ENCODE results near the gene KCTD21. TPM values are rescaled to one million over a fixed set of nuclear protein-coding genes. Genes with fewer than 3 reads are reported as not detected.
"Not testable (repeated sequence)": the region's sequence is repeated elsewhere in the genome, so short reads cannot be mapped to it uniquely, and the experiment has no call there.

The KCTD21 gene
- total and polyA plus RNA-seq, 8 donors: 8.4 to 12.0 (median 9.2) TPM

DNA sequence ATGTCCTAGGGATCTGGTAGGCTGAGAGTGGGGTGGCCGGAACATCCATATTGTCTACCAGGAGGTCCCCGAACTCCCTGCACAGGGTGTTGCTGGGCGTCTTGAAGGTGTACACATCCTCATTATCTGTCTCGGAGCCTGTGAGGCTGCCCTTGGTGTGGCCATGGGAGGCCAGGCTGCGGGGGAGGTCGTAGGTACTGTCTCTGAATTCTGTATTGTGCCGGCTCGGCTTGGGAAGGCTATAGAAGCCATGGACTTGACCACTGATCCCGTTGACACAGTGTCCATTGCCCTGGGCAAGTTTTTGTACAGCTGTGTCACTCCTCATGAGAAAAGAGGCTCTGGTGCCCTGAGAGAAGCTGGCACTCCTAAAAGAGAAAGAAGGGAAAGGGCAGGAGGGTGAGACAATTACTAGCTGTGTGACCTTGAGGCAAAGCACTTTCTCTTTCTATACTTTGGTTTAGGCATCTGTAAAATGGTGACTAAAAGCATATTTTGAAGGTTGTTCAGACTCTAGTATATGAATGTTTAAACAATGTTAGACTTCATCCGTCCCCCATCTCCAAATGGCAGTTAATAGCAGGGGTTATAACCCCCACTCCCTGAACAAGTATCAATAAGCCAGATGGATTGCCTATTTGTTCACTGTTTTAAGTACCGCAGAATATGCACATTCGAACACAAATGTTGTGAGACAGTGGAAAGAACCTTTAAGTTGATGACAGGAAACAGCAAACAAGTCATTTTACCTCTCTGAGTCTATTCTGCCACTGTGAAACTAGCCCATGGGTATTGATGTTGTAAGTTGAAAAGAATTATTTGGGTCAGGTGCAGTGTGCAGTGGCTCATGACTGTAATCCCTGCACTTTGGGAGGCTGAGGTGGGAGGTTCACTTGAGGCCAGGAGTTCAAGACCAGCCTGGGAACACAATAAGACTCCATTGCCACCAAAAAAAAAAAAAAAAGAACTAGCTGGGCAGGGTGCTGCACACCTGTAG is 38.6 kb upstream of the KCTD21 start:
- no peak for ATAC-seq
- H3K4me3 ChIP-seq: no peak overlapping the region
- H3K4me1 ChIP-seq: peaks cover 0 to 26% of the 10 kb centered on the region in 2 donors
- no peak for DNase-seq
- no peak overlapping the region for H3K27ac ChIP-seq
- H3K9me3 ChIP-seq: no peaks in the 10 kb centered on the region
- no peak for TF ChIP-seq CTCF (IDR thresholded peaks at IDR 0.05)
- H3K36me3 ChIP-seq: peaks cover 0 to 51% of the 10 kb centered on the region in 2 donors
- H3K27me3 ChIP-seq: no peaks in the 10 kb centered on the region
- intact Hi-C loops (cut with DNase I): loop anchor here in 1 of 2 donors (10.0 kb wide), 2 partner anchors 188 to 338 kb away; partner anchors contain the start of gene GAB2

DNA sequence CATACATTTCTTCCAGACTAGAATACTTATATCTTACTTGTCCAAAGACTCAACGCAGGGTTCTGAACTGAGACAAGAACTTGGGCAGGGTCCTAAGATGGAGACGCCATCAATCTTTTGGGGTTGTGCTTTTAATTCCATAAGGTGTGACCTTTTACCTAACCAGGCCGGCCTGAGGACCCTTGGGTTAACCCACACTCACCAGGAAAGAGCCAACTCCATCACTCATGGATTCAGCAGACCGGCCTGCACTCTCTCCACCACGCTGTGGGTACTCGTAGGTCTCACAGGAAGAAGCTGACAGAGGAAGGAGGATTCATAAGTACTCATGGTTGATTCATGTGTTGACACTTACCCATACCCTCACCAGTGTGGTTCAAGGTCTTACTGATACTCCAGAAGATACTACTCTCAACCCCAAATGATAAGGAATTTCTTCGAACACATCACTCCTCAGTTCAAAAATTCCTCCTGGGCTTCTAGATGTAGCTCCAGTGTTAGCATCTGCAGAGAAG is 36.5 kb upstream of the KCTD21 start:
- no peak for TF ChIP-seq CTCF (IDR thresholded peaks at IDR 0.05)
- no peak overlapping the region for H3K4me3 ChIP-seq
- ATAC-seq (no peak), DNase-seq (no peak)
- no peak overlapping the region for H3K27ac ChIP-seq
- no peaks in the 10 kb centered on the region for H3K27me3 ChIP-seq
- H3K36me3 ChIP-seq: peaks cover 5 to 71% of the 10 kb centered on the region in 2 donors
- peaks cover 0 to 15% of the 10 kb centered on the region in 2 donors for H3K4me1 ChIP-seq
- H3K9me3 ChIP-seq: no peaks in the 10 kb centered on the region
- intact Hi-C loops (cut with DNase I): loop anchor here in 1 of 2 donors (10.0 kb wide), 2 partner anchors 190 to 340 kb away; partner anchors contain the start of gene GAB2

- no peak for TF ChIP-seq CTCF (IDR thresholded peaks at IDR 0.05)
- Histone ChIP-seq H3K36me3 (peaks cover 5 to 76% of the 10 kb centered on the region in 2 donors), H3K27me3 (no peaks in the 10 kb centered on the region), H3K9me3 (no peaks in the 10 kb centered on the region), H3K27ac (no peak overlapping the region), H3K4me1 (peaks cover 0 to 11% of the 10 kb centered on the region in 2 donors), H3K4me3 (no peak overlapping the region)
- intact Hi-C loops (cut with DNase I): loop anchor here in 1 of 2 donors (10.0 kb wide), 2 partner anchors 190 to 340 kb away; partner anchors contain the start of gene GAB2
- DNase-seq: no peak
- no peak for ATAC-seq
These were observed 36.1 kb upstream of the KCTD21 start for GRCh38 chr11:78224506-78224905.

GRCh38 chr11:78223320-78223954 is 35.0 kb upstream of the KCTD21 start:
- intact Hi-C loops (cut with DNase I): loop anchor here in 1 of 2 donors (10.0 kb wide), 2 partner anchors 191 to 341 kb away; partner anchors contain the start of gene GAB2
- DNase-seq: no peak
- Histone ChIP-seq H3K4me3 (no peak overlapping the region), H3K9me3 (no peaks in the 10 kb centered on the region), H3K4me1 (peaks cover 0 to under 1% of the 10 kb centered on the region in 2 donors), H3K27ac (no peak overlapping the region), H3K36me3 (peaks cover 5 to 86% of the 10 kb centered on the region in 2 donors), H3K27me3 (no peaks in the 10 kb centered on the region)
- ATAC-seq: no peak
- no peak for TF ChIP-seq CTCF (IDR thresholded peaks at IDR 0.05)

- intact Hi-C loops (cut with DNase I): loop anchor here in 1 of 2 donors (10.0 kb wide), 2 partner anchors 192 to 342 kb away; partner anchors contain the start of gene GAB2
- not testable (repeated sequence) for H3K4me1 ChIP-seq, H3K9me3 ChIP-seq, ATAC-seq, H3K27me3 ChIP-seq, H3K4me3 ChIP-seq, H3K27ac ChIP-seq, DNase-seq
- H3K36me3 ChIP-seq: peaks cover 5 to 93% of the 10 kb centered on the region in 2 donors
These were observed 34.3 kb upstream of the KCTD21 start for GRCh38 chr11:78222726-78223125.
